ENCODE results near the gene GNMT.

Gene GNMT

GRCh38 chr6:42935322-42935721, 25.2 kb upstream of the GNMT start:
- Histone ChIP-seq H4K20me1 (ENCODE audit: insufficient read depth) (no peaks in the 10 kb centered on the region), H3K27ac (no peak overlapping the region), H3K79me2 (ENCODE audit: insufficient read depth, low read depth) (peaks cover 31% of the 10 kb centered on the region), H3K9ac (no peak overlapping the region), H3K36me3 (ENCODE audit: insufficient read depth) (no peaks in the 10 kb centered on the region), H2AFZ (ENCODE audit: low read depth) (no peak overlapping the region), H3K27me3 (ENCODE audit: insufficient read depth, low read depth) (no peaks in the 10 kb centered on the region), H3K4me3 (IDR thresholded peaks at IDR 0.05; ENCODE audit: insufficient read depth, low read depth, low read length) (no peak overlapping the region), H3K4me2 (no peak overlapping the region), H3K4me1 (ENCODE audit: low read depth, poor library complexity, severe bottlenecking) (peaks cover 11% of the 10 kb centered on the region)
- TF ChIP-seq, protein P1, sequence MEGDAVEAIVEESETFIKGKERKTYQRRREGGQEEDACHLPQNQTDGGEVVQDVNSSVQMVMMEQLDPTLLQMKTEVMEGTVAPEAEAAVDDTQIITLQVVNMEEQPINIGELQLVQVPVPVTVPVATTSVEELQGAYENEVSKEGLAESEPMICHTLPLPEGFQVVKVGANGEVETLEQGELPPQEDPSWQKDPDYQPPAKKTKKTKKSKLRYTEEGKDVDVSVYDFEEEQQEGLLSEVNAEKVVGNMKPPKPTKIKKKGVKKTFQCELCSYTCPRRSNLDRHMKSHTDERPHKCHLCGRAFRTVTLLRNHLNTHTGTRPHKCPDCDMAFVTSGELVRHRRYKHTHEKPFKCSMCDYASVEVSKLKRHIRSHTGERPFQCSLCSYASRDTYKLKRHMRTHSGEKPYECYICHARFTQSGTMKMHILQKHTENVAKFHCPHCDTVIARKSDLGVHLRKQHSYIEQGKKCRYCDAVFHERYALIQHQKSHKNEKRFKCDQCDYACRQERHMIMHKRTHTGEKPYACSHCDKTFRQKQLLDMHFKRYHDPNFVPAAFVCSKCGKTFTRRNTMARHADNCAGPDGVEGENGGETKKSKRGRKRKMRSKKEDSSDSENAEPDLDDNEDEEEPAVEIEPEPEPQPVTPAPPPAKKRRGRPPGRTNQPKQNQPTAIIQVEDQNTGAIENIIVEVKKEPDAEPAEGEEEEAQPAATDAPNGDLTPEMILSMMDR (conservative IDR thresholded peaks at IDR 0.05; ENCODE audit: low read depth, low read length): no peak

- TF ChIP-seq, protein P1 (conservative IDR thresholded peaks at IDR 0.05; ENCODE audit: low read depth, low read length): no peak
- H3K36me3 ChIP-seq (ENCODE audit: insufficient read depth): no peaks in the 10 kb centered on the region
Observed at GRCh38 chr6:42936398-42936797, 24.2 kb upstream of the GNMT start.

GRCh38 chr6:42937548-42938427, 22.8 kb upstream of the GNMT start:
- peaks cover 8% of the 10 kb centered on the region; the same call in 1 of the 2 replicates for H3K79me2 ChIP-seq (ENCODE audit: insufficient read depth, low read depth)
- no peak overlapping the region for H3K4me2 ChIP-seq
- no peaks in the 10 kb centered on the region for H4K20me1 ChIP-seq (ENCODE audit: insufficient read depth)

More at GRCh38 chr6:42936398-42936797, 24.2 kb upstream of the GNMT start:
- no peaks in the 10 kb centered on the region for H4K20me1 ChIP-seq (ENCODE audit: insufficient read depth)
- no peaks in the 10 kb centered on the region for H3K27me3 ChIP-seq (ENCODE audit: insufficient read depth, low read depth)
- H3K27ac ChIP-seq: no peak overlapping the region
- H3K79me2 ChIP-seq (ENCODE audit: insufficient read depth, low read depth): peaks cover 21% of the 10 kb centered on the region; the same call in 1 of the 2 replicates
- no peak overlapping the region for H3K4me3 ChIP-seq (IDR thresholded peaks at IDR 0.05; ENCODE audit: insufficient read depth, low read depth, low read length)
- no peak overlapping the region for H3K4me2 ChIP-seq
- no peak overlapping the region for H2AFZ ChIP-seq (ENCODE audit: low read depth)
- H3K4me1 ChIP-seq (ENCODE audit: low read depth, poor library complexity, severe bottlenecking): peaks cover 1% of the 10 kb centered on the region
- H3K9ac ChIP-seq: no peak overlapping the region

GRCh38 chr6:42938428-42938796, 22.1 kb upstream of the GNMT start:
- Histone ChIP-seq H3K79me2 (ENCODE audit: insufficient read depth, low read depth) (peaks cover 1% of the 10 kb centered on the region; the same call in 1 of the 2 replicates), H3K9ac (no peak overlapping the region), H3K27ac (no peak overlapping the region), H4K20me1 (ENCODE audit: insufficient read depth) (no peaks in the 10 kb centered on the region), H3K27me3 (ENCODE audit: insufficient read depth, low read depth) (no peaks in the 10 kb centered on the region), H3K4me1 (ENCODE audit: low read depth, poor library complexity, severe bottlenecking) (no peaks in the 10 kb centered on the region), H3K4me2 (no peak overlapping the region), H3K4me3 (IDR thresholded peaks at IDR 0.05; ENCODE audit: insufficient read depth, low read depth, low read length) (no peak overlapping the region), H3K36me3 (ENCODE audit: insufficient read depth) (no peaks in the 10 kb centered on the region), H2AFZ (ENCODE audit: low read depth) (no peak overlapping the region)
- TF ChIP-seq, protein P1 (conservative IDR thresholded peaks at IDR 0.05; ENCODE audit: low read depth, low read length): no peak

More at GRCh38 chr6:42937548-42938427, 22.8 kb upstream of the GNMT start:
- Histone ChIP-seq H3K27me3 (ENCODE audit: insufficient read depth, low read depth) (no peaks in the 10 kb centered on the region), H3K36me3 (ENCODE audit: insufficient read depth) (no peaks in the 10 kb centered on the region), H3K27ac (no peak overlapping the region), H3K9ac (no peak overlapping the region), H3K4me1 (ENCODE audit: low read depth, poor library complexity, severe bottlenecking) (no peaks in the 10 kb centered on the region), H3K4me3 (IDR thresholded peaks at IDR 0.05; ENCODE audit: insufficient read depth, low read depth, low read length) (no peak overlapping the region), H2AFZ (ENCODE audit: low read depth) (no peak overlapping the region)
- TF ChIP-seq, protein P1 (conservative IDR thresholded peaks at IDR 0.05; ENCODE audit: low read depth, low read length): no peak
